HG03139 (cell line): Measurements from ENCODE around the gene RPRD1B.
"Not testable (repeated sequence)": the region's sequence is repeated elsewhere in the genome, so short reads cannot be mapped to it uniquely, and the experiment has no call there.

ENCODE experiments used
- ATAC-seq: cut with Tn5 transposase; IDR thresholded peaks from one replicate; pipeline ENCODE4 v1.9.1; 2021; ENCODE audit not compliant: unreplicated experiment

The RPRD1B gene

DNA sequence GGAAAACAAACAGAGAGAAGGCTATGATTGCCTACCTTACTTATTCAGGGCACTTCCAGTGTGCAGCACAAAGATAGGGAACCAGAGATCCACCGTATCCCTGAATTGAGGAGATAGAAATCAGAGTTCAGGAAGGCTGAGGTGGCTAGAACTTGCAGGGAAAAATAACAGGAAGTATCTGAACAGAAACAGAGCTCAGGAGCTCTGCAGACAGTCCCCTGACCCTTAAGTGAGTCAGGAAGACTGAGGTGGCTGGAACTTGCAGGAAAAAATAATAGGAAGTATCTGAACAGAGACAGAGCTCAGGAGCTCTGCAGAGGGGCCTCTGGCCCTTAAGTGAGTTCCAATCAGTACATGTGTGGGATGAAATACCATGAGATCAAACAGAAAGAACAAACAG is 65.4 kb downstream of the RPRD1B start:
- no peak for ATAC-seq

DNA sequence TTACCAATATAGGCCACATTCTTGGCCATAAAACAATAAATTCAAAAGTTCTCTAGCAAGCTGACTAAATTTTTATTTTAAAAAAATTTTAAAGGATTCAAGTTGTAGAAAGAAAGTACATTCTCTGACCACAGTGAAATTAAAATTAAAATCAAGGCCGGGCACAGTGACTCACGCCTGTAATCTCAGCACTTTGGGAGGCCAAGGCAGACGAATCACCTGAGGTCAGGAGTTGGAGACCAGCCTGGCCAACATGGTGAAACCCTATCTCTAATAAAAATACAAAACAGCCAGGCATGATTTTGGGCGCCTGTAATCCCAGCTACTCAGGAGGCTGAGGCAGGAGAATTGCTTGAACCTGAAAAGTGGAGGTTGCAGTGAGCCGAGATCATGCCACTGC is 68.7 kb downstream of the RPRD1B start:
- not testable (repeated sequence) for ATAC-seq

DNA sequence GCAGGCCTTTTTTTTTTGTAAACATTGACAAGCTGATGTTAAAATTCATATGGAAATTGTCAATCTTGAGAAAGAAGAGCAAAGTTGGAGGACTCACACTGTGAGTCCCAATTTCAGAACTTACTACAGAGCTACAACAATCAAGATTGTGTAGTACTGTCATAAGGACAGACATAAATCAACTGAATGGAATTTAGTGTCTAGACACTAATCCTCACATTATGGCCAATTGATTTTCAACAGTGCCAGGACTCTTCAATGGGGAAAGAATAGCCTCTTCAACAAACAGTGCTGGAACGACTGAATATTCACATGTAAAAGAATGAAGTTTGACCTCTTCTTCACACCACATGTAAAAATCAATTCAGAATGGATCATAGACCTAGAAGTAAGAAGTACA is 70.7 kb downstream of the RPRD1B start:
- ATAC-seq = no peak

DNA sequence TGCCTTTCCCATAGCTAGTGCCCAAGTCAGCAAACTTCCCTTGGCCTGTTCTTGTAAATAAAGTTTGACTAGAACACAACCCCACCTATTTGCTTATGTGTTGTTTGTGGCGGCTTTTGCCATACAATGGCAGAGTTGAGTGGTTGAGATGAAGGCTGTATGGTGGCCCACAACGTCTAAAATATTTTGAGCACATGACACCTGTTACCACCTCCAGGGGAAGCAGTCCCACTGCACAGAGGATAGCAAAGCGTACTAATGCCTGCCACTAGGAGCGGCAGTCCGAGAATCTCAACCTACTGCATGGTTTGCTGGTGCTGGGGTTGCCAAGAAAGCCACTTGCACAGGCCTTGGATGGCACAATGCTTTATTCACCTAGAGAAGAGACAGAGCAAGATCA is 72.9 kb downstream of the RPRD1B start:
- ATAC-seq = no peak

DNA sequence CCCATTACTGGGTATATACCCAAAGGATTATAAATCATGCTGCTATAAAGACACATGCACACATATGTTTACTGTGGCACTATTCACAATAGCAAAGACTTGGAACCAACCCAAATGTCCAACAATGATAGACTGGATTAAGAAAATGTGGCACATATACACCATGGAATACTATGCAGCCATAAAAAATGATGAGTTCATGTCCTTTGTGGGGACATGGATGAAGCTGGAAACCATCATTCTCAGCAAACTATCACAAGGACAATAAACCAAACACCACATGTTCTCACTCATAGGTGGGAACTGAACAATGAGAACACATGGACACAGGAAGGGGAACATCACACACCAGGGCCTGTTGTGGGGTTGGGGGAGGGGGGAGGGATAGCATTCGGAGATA is 73.8 kb downstream of the RPRD1B start:
- ATAC-seq = not testable (repeated sequence)

DNA sequence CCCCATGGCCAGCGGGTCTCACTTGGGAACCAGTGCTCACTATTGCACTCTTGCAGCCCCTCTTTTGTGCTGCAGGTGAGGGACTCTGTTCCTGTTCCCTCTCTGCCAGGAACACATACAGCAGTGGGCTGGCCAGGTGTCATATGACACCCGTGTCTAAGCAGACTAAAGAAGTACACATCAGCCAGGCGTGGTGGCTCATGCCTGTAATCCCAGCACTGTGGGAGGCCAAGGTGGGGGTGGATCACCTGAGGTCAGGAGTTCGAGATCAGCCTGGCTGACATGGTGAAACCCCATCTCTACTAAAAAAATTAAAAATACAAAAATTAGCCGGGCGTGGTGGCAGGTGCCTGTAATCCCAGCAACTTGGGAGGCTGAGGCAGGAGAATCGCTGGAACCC is 74.4 kb downstream of the RPRD1B start:
- not testable (repeated sequence) for ATAC-seq

DNA sequence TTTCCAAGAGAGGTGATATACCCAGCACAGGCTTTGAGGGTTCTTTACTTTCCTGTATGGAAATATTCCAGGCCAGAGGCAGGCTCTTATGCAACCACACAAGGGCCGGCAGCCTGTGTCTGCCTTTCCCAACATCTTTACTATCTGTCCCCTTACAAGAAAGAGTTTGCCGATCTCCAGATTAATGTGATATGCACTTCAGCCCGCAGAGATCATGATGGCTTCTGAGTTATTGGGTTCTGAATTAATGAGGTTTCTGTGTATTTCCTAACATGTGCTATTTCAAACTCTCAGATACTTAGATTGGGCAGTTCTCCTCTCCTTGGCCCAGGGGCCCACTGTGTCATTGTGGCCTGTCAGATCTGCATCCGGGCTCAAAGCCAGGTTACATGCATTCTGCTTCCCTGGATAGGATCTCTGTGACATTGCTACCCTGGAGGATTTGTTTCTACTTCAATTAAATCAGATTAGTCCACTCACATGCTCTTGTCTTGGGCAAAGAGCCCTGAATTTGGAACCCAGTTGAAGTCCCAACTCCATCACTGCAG is 75.0 kb downstream of the RPRD1B start:
- no peak for ATAC-seq

DNA sequence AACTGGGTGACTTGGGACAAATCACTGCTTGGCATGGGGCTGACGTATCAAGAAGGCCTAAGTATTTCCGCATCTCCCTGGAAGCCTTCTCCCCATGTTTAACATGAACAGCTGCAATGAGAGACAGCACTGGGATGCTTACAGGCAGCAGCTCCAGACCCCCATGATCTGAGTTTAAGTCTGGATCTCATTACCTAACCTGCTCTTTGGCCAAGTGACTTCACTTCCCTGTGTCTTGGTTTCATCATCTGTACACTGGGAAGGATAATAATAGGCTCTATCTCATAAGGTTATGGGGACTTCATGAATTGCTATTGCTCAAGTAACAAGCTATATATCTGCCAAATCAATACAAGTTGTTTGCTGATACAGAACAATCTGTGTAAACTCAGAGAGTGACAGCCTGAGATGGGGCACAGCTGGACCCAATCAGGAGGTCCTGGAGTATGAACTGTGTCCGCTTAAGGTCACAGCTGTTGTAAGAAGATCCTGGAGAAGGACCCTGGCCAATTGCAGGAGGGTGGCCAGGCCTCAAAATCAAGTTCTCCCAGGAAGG is 75.5 kb downstream of the RPRD1B start:
- ATAC-seq = no peak

DNA sequence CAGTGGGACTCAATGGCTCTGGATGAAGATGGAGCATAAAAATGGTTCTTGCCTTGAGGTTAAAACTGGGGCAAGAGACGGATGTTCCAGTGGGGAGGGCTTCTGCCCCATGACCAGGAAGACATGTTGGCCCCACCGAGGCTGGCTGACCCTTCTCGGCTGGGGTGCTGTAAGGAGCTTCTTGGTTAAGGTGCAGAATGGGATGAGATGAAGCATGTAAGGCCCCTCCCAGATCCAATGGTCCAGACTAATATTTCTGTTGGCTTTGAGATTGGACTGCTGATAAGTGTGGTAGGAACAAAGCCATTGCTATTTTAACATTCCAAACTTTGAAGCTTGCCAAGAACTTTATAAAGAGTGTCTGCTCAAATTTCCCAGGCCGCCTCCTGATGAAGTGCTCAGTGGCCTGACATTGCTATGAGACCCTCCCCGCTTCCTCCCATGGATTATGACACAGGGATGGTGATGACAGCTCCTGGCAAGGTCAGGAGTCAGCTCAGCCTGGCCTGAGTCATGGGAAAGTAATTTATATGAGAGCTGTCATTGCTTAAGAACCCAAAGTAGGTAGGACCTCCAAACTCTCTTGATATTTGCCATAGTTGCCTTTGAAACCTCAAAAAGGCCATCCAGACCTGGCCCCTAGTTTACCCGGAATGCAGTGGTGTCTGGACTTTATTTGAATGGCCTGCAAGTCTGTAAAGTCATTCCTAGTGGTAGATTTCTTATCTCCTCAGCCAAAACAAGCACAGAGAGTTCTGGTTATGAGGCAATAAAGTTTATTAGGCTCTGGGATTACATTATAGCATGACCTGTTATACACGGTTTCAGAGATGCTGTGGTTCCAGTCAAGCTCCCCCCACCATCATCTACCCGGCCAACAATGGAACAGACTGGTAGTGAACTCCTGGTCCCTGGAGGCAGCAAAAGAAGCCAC is 76.3 kb downstream of the RPRD1B start:
- no peak for ATAC-seq

DNA sequence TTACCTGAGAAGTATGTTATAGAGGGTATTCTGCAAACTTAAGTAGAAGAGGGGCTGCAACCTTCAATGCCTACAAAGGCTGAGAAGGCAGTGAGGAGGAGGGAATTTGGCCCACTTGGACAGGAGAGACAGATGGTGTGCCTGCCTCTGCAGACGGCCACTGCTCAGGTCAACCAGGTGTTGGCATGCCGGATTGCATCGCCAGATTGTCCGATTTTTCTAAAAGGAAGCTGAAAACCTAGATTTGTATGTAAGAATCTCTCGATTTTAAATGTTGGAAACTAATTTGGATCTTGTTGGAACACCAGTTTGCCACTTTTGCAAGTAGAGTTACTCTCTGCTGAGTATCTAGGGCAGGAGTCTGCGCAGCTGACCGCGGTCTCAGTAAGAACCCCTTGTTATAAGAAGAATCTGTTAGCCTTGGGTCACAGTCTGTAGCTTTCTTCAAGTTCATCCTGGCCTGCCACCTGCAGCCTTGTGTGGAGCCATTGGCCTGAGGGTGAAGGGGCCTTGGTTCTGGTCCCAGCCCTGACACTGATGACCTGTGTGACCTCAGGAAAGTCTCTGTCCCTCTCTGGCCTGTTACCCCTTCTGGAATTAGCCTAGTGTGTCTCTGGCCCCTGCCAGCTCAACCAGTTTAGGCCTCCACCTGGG is 77.1 kb downstream of the RPRD1B start:
- no peak for ATAC-seq

DNA sequence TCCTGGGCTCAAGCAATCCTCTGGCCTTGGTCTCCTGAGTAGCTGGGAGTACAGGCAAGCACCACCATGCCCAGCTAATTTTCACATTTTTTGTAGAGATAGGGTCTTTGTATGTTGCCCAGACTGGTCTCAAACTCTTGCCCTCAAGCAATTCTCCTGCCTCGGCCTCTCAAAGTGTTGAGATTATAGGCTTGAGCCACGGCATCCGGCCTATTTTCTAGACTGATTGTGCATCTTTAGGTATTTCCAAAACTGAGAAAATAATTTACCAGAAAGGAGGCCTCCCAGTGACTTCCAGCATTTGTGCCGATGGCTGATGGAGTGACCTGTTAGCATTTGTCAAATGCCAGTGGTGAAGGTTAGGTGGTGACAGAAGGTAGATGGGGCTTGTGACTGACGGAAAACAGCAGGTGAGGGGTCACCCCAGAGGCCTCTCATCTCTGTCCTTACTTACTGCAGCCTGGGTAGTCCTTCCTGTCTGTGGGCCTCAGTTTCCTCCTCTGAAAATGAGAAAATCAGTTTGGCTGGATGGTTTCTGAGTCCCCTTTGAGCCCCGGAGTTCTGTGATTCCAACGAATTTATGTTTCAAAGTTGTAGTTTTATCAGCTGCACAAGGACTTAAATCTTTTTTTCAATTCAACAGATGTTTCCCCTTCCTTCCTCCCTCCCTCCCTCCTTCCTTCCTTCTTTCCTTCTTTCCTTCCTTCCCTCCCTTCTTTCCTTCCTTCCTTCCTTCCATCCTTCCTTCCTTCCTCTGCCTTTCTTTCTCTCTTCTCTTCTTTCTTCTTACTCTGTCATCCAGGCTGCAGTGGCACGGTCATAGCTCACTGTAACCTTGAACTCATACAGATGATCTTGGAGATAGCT is 78.1 kb downstream of the RPRD1B start:
- no peak for ATAC-seq

DNA sequence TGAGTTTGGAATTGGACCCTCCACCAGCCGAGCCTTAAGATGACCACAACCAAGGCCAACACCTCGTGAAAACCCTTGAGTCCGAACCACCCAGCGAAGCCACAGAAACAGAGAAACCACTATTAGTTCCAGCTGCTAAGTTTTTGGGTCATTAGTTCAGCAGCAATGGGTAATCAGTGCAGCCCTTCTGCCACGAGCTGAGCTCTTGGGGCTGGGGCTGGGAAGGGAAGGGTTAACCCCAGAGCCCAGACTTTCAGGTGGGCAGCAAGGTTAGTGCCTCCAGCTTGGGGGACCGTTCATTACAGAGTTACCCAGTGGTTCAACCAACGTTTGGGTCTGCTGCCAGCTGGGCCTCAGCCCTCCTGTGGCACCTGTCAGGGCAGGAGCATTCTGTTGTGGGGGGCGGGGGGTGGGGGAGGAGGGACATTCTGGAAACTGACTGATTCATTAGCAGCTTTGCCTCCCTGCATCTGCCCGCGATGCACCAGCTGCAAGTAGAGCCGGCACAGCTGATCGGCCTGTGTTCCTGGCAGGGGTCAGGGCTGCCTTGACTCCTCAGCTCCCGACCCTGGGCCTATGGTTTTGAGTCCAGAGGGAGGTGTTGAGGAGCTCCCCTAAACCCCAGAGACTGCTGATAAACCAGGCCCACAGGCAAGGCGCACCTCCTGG is 78.8 kb downstream of the RPRD1B start:
- ATAC-seq = no peak

DNA sequence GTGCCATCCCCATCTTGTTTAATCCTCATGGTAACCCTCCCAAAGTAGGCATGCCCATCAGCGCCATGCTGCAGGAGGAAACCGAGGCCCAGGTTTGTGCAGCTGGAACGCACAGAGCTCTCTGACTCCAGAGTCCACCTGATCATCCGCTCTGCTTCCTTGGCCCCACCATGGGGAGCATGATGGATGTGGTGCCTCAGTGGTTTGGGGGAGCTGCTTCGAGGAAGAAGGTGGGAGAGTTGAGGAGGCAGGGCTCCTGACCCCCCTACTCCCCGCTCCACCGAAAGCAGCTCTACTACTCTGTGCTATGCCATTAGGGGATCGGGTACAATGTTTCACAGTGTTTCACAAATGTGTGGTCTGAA is 79.4 kb downstream of the RPRD1B start:
- no peak for ATAC-seq

DNA sequence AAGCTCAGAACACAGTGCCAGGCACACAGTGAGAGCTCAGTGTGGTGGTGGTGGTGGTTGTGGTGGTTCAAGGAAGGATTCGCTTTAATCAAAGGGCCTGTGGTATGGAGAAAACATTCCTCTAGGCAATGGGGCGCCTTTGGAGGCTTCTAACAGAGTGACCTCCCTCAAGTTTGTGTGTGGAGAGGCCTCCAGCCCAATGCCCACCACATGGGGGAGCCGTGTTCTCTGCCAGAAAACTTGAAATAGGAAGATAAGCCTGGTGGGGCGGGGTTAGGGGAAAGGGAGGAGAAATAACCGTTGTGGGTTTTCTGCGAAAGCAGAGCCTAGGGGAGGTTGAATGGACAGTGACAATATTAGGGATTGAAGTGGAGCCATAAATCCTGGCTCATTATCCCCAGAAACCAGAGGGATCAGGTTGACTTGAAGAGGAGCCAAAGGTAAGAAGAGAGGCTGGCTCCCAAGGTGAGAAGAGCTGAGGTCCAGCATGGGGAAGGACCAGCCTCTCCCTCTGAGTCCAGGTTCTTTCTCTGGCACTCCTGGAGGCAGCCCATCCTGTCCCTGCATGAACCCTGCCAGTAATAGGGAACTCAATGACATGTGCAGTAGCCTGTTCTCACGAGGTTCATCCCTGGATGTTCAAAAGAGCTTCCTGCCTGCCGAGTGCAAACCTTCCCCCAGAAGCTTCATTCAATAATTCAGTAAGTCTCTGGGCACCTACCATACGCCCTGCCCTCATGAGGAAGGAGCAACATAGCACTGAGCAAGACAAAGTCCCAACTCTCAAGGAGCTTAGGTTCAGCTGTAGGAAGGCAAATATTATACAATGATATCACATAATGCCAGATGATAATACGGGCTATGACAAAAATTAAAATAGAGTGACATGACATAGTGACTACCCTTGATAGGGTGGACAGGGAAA is 80.1 kb downstream of the RPRD1B start:
- ATAC-seq = no peak

DNA sequence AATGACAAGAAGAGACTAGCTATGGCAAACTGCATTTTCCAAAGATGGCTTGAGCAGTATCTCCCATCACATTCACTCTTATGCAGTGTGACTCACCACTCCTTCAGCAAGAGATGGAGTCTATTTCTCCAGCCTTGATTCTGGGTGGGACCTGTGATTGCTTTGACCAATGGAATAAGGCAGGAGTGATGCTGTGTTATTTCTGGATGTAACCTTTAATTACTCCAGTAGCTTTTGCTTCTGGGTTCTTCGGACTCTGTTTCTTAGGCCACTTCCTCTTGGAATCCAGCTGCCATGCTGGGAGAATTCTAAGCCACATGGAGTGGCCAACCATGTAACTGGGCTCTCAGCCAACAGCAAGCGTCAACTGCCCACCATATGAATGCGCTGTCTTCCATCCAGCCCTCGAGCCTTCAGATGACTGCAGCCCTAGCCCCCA is 80.8 kb downstream of the RPRD1B start:
- ATAC-seq = no peak

DNA sequence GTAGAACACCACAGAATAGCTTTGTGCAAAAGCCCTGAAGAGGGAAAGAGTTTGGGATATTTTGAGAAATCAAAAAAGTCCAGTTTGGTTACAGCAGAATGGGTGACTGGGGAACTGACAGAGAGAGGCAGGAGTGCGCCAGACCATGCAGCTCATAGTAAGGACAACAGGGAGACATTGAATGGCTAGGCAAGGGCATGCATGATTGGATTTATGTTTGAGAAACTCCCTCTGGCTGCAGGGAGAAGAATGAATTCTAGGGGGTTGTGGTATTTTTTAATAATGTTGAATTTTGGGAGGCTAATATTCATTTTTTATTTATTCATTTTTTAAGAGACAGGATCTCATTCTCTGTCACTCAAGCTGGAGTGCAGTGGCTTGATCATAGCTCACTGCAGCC is 81.7 kb downstream of the RPRD1B start:
- no peak for ATAC-seq

DNA sequence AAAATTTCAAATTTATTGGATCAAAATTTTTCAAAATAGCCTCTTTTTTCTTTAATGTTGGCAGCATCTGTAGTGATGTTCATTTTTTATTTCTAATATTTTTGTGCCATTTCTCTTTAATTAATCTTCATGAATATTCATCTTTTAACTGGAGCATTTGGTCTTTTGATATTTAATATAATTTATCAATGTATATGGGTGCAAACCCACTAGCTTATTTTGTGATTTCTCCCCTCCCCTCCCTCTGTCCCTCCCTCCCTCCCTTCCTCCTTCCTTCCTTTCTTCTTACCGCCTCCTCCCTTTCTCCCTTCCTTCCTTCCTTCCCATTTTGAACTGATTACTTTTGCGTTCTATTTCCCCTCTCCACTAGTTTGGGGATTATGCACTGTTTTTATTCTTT is 82.3 kb downstream of the RPRD1B start:
- ATAC-seq = no peak

DNA sequence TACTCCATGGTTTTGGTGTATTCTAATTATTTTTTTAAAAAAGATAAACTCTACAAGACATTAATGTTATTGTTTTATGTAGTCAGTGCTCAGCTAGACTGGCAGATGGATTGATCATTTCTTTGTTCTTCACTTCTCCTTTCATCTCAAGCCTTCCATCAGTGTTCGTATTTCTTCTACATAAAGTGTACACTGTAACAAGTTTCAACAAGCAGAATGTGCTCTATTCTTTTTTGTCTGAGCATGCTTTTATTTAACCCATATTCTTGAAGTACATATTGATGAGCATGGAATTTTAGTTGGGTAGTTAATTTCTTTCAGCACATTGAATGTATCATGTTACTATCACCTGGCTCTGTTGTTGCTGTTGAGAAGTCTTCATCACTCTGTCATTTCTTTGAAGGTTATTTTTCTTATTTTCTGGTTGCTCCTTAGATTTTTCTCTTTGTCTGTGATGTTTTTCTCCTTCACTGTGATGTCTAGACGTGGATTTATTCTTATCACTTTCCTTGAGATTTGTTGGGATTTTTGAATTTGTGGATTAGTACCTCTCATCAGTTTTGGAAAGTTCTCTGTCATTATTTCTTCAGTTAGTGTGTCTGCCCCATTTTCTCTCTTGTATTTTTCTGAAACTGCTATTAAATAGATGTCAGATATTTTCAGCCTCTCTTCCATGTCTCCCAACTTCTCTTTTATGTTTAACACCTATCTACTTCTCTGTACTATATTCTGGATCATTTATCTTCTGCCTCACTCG is 83.0 kb downstream of the RPRD1B start:
- ATAC-seq = no peak

DNA sequence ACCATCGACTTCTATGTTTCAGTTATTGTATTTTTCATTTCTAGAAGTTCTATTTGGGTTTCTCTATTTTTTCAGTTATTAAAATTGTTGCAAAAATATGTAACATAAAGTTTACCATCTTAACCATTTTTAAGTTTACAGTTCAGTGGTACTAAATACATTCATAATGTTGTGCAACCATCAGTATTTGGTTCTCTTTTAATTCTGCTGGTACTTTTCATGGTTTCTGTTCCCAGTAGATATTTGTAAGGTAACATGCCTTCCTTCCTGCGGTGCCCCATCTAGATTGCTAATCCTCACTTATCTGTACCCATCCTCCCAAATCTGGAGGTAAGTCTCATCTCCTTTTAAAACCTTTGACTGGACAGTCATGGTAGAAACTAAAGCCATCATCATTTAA is 83.7 kb downstream of the RPRD1B start:
- no peak for ATAC-seq
